AG04449 (cell line): ENCODE data around the gene ST6GALNAC1.

ENCODE experiments used
- CTCF ChIA-PET: fragments of 350-600 bp; formaldehyde crosslinking; extraction: SDS; loops from one replicate; lab custom pipeline; 2021; ENCODE audit warnings: antibody characterized with exemption; lab: Yijun Ruan, JAX
- POLR2A ChIA-PET: fragments of 400-600, 350-600 bp; formaldehyde crosslinking; extraction: SDS; loops from one replicate; lab custom pipeline; 2020; ENCODE audit warnings: antibody characterized with exemption, inconsistent platforms; lab: Yijun Ruan, JAX
- DNase-seq: peaks from one replicate; pipeline ENCODE4 v3.0.0-alpha.2; 2010; ENCODE audit warnings: low read depth, low spot score
- H3K4me3 ChIP-seq: 2 replicates; pipeline ENCODE4 v1.5.1; 2011; ENCODE audit warnings: low read depth, mild to moderate bottlenecking, control low read depth, low read length
- TF ChIP-seq, protein P1 (sequence below): IDR thresholded peaks from one replicate; pipeline ENCODE4 v1.5.1; 2011; ENCODE audit warnings: mild to moderate bottlenecking, moderate library complexity, low read length, control low read depth, inconsistent platforms; ENCODE audit not compliant: insufficient read depth; ENCODE audit errors: missing control alignments

The ST6GALNAC1 gene

DNA sequence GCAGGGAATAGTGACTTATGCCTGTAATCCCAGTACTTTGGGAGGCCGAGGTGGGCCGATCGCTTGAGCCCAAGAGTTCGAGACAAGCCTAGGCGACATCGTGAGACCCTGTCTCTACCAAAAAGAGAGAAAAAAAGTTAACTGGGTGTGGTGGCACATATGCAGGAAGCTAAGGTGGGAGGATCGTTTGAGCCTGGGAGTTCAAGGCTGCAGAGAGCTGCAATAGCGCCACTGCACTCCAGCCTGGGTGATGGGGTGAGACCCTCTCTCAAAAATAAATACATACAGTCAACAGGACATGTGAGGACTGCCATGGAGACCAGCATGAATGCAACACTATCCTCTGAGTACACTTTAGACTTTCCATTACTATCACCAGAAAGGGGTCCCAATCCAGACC lies 42.5 kb downstream of the ST6GALNAC1 start:
- no peak for DNase-seq
- TF ChIP-seq, protein P1, sequence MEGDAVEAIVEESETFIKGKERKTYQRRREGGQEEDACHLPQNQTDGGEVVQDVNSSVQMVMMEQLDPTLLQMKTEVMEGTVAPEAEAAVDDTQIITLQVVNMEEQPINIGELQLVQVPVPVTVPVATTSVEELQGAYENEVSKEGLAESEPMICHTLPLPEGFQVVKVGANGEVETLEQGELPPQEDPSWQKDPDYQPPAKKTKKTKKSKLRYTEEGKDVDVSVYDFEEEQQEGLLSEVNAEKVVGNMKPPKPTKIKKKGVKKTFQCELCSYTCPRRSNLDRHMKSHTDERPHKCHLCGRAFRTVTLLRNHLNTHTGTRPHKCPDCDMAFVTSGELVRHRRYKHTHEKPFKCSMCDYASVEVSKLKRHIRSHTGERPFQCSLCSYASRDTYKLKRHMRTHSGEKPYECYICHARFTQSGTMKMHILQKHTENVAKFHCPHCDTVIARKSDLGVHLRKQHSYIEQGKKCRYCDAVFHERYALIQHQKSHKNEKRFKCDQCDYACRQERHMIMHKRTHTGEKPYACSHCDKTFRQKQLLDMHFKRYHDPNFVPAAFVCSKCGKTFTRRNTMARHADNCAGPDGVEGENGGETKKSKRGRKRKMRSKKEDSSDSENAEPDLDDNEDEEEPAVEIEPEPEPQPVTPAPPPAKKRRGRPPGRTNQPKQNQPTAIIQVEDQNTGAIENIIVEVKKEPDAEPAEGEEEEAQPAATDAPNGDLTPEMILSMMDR = no peak
- ChIA-PET POLR2A (no interaction called here), CTCF (interaction anchor here (1.0 to 4.1 kb wide), 4 partner anchors 11 to 78 kb away, joined by 3 to 23 read pairs (median 7); no protein-coding TSS in a partner anchor)
- no peak overlapping the region for H3K4me3 ChIP-seq

DNA sequence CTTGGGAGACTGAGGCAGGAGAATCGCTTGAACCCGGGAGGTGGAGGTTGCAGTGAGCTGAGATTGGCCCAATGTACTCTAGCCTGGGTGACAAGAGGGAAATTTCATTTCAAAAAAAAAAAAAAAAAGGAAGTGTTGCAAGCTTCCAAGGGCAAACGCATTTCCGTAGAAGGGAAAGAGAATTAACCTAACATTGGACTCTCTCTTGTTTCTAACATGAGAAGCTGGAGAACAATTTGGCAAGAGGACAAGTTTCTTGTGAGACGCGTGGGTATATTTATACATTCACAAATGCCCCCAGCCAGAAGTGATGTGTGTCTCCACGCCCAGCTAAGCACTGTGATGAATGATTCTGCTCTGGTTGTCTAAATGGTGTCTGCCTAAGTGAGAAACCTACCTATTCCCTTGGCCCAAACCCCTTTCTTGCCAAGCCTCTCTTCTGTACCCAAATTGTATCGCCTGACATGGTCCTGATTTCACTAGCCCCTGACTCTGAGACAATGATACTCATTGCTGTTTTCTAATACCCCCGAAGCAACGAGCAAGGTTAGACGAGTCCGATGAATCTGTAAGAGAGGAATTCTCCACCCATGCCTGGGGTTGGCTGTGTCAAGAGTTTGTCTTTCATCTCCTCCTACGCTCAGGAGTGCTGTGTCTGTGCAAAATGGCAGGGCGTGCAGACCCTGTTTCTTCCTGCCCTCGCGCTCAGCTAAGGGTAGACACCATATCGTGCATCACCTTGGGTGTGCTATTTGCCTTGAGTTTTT lies 43.7 kb downstream of the ST6GALNAC1 start:
- TF ChIP-seq, protein P1 = no peak
- DNase-seq = no peak
- no peak overlapping the region for H3K4me3 ChIP-seq
- ChIA-PET CTCF (interaction anchor here (4.1 kb wide), 1 partner anchor 24 kb away, joined by 23 read pairs; no protein-coding TSS in a partner anchor), POLR2A (interaction anchor here (1.1 kb wide), 1 partner anchor 53 kb away, joined by 3 read pairs; no protein-coding TSS in a partner anchor)

DNA sequence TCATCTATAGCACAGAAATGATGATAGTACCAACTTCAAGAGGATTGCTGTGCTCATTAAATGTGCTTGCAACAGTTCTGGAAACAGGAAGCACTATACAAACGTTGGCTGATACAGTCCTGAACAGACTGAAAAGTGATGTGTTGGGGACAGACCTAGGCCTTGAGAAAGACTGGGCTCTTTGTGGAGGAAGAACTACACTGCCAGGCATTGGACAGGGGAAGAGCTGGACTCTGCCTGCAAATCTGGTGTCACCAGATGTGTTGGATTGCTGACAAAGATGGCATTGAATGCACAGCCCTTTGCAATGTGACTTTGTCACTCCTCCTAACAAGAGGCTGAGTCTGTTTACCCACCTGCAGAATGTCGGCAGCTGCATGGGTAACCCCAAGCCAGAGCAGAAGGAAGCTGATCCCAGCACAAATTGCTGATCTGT lies 45.5 kb downstream of the ST6GALNAC1 start:
- DNase-seq = no peak
- TF ChIP-seq, protein P1 = no peak
- ChIA-PET CTCF (interaction anchor here (0.6 to 1.7 kb wide), 4 partner anchors 18 to 998 kb away, joined by 3 to 7 read pairs (median 4); no protein-coding TSS in a partner anchor), POLR2A (no interaction called here)
- H3K4me3 ChIP-seq = no peak overlapping the region

DNA sequence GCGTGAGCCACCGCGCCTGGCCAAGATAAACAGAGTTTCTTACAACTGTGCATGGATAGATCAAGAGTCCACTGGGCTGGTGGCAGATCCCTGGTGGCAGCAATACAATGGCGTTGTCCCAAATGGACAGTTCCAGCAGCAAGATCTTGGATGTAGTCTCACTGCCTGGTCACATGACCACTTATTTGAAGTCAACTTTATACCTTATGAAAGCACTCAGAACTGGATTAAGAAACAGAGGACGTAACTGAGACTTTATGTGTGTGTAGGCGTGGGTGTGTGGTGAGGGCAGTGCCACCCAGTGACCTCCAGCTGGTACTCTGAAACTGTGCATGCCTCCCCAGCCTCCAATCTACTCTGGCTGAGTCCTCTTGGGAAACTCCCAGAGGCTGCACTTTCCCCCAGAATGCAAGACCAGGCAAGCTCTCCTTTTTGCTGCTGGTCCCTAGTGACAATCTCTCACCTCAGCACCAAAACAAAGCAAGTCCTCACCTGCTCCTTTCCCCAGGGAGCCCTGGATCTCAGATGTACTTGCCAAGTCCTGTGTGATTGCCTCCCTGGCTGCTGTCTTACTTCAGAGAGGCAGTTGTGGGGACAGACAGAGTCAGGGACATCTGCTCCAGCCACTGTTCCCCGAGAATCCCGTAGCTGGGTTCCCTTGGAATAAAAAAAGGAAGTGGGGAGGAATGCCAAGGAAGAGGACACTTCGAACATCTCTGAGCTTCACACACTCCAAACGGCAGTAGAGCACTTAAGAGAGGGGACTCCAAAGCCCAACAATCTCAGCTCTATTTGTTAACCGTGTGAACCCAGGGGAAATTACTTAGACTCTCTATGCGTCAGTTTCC lies 46.2 kb downstream of the ST6GALNAC1 start:
- POLR2A ChIA-PET = no interaction called here
- no peak for DNase-seq
- TF ChIP-seq, protein P1 = no peak
- CTCF ChIA-PET = interaction anchor here (0.6 to 1.7 kb wide), 3 partner anchors 23 to 997 kb away, joined by 4 to 7 read pairs (median 4); no protein-coding TSS in a partner anchor
- H3K4me3 ChIP-seq = no peak overlapping the region

DNA sequence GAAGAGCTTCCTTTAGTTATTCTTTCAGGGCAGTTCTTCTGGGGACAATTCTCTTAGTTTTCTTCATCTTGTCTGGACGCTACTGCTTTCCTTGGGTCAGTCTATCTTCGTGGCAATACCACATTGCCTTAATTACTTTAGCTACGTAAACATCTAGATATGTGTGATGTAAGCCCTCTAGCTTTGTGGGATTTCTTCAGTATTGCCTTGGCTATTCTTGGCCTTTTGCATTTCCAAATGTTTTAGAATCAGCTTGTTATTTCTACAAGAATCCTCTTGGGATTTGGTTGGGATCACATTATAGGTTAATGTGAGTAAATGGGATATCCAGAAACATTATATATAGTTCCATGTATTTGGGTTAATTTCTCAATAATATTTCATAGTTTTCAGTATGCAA lies 48.9 kb downstream of the ST6GALNAC1 start:
- TF ChIP-seq, protein P1 = no peak
- DNase-seq = no peak
- H3K4me3 ChIP-seq = no peak overlapping the region
- CTCF ChIA-PET = interaction anchor here (0.9 to 1.1 kb wide), 2 partner anchors 11 to 29 kb away, joined by 3 read pairs; no protein-coding TSS in a partner anchor
- POLR2A ChIA-PET = no interaction called here
